AG20443 (cell line): ENCODE measurements around the gene APEX2.
"Not testable (repeated sequence)": the region's sequence is repeated elsewhere in the genome, so short reads cannot be mapped to it uniquely, and the experiment has no call there.

Experiments used
- DNase-seq: peaks from one replicate; pipeline ENCODE4 v3.0.0; 2012; ENCODE audit warnings: low spot score, mixed read lengths

APEX2 gene

DNA sequence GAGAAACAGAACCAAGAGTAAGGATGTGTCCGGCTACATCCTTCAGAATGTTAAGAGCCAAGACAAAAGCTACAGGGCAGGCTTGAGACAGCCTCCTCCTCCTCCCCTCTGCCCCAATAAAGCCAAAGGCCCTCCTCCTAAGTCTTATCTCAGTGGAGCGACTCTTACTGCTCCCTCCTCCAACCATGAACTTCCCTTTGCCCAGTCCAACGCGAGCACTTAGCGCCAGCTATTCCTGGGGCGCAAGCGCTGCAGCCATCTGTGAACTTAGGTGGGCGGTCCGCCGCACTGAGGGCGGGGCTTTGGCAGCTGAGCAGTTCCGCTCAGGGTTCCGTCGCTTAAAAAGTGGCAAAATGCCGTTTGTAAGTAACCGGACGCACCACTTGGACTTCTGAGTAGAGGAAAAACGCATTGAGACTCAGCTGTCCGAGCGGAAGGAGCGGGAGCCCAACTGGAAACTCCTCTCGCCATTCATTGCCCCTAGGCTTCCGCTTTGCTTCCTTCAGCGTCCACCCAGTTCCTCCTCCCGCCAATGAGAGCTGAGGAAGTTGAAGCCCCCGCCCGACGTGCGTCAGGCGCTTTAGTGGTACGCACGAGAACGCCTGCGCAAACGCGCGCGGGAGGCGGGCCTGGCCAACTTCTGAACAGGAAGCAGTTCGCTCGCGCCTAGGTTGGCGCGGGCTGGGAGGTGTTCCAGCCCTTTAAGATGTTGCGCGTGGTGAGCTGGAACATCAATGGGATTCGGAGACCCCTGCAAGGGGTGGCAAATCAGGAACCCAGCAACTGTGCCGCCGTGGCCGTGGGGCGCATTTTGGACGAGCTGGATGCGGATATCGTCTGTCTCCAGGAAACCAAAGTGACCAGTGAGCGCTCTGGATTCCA, at the start of gene APEX2:
TSS of gene APEX2 (plus strand) at position 647 of the 882 bp plus-strand sequence. CDS start at position 707, 60 bp downstream.
- peak; percentile 90 for DNase-seq

DNA sequence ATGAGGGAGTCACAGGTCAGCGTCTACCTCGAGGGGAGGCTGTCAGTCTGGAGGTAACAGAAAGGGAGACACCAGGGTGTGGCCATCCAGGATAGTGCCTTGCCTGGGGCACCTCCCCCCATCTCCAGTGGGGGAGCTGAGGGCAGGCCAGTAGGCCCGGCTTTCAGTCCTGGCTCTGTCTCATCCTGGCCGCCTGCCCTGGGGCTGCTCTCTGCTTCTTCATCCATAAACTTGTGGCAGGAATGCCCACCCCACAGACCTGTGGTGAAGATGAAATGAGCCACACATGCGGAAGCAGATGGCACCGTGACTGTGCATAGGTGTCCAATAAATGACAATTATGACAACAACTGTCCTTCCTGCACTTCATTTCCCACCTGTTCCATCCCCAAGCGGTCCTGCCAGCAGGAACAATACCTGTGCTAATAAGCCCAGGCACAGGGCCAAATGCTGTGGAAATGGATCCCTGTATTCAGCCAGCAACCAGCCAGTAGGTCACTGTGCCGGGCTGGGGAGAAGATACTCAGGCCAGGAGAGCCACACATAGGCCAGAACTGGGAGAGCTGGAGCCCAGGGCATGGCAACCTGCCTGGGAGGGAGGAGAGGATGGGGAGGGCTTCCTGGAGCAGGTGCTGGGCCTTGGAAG, 49.3 kb upstream of the APEX2 start:
- DNase-seq, result no peak

DNA sequence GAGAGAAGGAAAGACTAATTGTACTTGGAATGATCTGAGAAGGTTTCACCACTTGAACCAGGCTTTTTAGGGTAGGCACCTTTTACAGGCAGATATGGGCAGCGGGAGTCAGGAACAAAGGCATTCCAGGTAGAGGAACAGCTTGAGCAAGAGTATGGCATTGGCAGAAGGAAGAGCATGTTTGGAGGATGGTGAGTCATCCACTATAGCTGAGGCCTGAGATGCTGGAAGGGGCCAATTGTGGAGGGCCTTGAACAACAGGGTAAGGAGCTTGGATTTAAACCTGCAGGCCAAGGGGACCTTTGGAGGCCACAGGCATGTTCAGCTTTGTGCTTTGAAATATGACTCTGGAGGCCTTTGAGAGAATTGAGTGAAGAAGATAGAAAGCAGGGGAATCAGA, 38.4 kb upstream of the APEX2 start:
- no peak for DNase-seq

GRCh38 chrX:54964766-54965497, 35.2 kb upstream of the APEX2 start:
- no peak for DNase-seq

DNA sequence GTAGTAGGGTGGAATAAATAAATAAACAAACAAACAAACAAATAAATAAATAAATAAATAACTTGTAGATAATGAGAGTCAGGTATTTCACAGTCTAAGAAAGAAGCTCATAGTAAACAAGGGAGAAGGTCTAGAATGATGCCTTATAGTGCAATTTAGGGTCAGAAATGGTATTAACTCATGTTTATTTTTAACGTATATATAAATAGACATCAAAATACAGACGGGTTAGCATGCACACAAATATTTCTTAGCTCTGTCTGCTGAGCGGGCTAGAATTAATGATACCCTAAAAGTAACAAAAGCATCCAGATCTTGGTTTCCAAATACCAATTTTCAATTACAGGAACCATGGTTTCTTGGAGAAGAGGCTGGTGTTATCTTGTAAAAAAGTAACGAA, 22.8 kb upstream of the APEX2 start:
- DNase-seq, result no peak

- no peak for DNase-seq
Observed at GRCh38 chrX:54978448-54978847, 21.7 kb upstream of the APEX2 start.

DNA sequence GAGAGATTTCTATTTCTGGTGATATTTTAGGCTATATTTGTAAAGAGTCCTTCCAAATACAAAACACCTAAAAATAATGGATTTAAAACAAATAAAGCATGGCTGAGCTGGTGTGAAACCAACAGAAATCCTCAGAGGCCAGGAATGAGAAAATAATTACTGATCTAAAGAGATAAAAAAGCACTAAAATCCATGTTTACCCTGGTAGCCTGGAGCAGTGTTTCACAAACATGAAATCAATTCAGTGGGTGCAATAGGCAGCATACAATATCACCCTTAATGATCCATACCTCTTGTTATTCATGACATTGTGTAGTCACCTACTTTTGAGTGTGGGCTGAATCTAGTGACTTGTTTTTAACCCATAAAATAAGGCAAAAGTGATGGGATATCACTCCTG, 20.7 kb upstream of the APEX2 start:
- DNase-seq, result no peak

GRCh38 chrX:54980334-54980733, 19.8 kb upstream of the APEX2 start:
- no peak for DNase-seq

- not testable (repeated sequence) for DNase-seq
Observed at GRCh38 chrX:54983306-54983705, 16.9 kb upstream of the APEX2 start.

DNA sequence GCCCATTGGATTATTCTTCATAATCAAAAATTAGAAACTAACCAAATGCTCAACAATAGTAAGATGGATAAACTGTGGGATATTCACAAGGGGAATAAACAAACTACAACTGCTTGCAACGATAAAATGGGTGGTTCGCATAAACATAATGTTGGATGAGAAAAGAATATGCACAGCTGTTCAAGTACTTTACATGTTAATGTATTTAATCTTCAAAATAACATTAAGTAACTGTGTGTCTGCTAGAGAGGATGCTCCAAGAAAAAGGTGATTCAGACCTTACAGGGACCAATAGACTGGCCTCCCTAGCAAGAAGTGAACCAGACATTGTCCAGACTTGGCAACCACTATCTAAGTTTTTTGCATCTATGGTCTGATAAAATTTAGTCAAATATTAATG, 8.5 kb upstream of the APEX2 start:
- DNase-seq, result no peak

- no peak for DNase-seq
Observed at GRCh38 chrX:54992911-54993622, 7.1 kb upstream of the APEX2 start.

DNA sequence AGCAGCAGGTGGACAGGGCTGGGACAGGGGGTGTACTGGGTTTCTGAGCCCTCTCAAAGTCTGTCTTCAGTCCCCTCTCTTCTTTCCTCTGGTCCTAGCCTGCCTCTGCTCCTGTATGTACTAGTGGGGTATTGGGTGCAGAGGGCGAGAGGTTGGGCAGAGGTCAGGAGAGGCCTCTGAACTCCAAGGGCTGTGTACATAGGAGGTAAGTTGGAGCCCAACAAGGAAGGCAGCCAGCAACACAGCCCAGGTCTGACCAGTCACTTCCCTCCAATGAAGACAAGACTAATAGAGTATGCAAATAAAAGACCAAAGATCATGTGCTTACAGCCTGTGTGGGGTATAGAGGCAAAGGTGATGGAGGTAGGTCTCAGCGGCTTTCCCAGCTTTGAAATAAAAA, 6.1 kb upstream of the APEX2 start, which contains the start of gene PFKFB1:
TSS of gene PFKFB1 (minus strand) at position 90 of the 400 bp plus-strand sequence. CDS start 181 bp downstream, outside the sequence.
- no peak for DNase-seq

DNA sequence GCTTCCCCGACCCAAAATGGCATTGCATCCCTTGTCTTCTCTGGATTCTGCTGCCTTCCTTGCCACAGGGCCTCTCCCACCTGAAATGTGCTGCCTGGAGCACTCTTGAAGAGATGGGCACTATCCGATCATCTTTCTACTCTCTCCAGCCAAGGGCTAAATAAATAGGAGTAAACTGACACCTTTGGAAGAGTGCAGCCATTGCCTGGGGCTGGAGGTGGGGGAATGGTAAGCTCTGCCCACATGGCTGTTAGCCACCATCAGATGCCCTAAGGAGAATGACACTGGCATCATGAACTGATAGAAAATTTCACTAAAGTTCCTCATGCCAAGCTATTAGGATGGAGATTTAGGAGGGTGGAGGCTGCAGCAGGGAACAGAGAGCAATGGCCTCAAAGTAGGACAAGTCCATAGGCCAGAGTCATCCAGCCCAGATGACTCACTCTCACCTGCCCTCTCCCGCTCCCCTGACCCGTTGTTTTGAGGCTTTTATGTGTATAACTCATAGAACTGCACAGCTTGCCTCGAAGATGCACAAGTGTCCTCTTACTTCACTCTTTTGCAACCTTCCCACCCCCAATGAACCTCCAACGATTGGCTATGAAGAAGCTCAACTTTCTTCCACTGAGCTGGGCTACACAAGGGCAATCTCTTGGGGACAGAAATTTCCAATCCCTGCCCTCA, 5.4 kb upstream of the APEX2 start:
- no peak for DNase-seq

DNA sequence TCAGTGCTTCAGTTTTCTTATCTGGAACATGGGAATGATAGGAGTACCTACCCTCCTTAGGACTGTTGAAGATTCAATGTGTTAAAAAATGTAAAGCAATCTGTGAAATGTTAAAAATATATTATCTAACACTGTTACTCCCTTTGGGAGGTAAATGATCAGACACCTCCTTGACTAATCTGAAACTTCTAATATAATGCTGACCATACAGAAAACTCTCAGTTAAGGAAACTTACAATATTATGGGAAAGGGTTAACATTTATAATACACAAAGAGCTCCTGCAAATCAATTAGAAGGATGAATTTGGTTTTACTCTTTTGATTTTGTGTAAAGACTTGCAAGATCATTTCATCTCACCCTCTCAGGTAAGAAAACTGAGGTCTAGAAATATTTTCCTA, 4.5 kb upstream of the APEX2 start:
- DNase-seq, result no peak

DNA sequence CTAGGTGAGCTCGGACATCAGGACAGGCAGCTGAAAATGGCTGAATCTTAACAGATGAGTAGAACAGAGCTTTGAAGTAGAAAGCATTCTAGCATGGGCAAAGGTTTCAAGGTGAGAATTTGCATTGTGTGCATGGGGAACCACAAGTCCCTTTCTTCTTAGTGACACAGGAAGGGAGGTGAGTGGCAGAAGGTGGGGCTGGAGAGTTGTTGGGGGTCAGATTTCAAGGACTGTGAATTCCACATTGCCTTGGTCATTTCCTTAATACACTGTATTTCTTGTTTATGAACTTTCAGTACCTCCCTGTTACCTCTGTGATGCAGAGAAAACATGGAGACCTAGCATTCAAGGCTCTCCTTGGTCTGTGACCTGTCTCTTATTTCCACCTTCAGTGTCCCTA, 4.1 kb downstream of the APEX2 start:
- DNase-seq, result no peak

- no peak for DNase-seq
Observed at GRCh38 chrX:55005256-55005655, 5.1 kb downstream of the APEX2 start.

DNA sequence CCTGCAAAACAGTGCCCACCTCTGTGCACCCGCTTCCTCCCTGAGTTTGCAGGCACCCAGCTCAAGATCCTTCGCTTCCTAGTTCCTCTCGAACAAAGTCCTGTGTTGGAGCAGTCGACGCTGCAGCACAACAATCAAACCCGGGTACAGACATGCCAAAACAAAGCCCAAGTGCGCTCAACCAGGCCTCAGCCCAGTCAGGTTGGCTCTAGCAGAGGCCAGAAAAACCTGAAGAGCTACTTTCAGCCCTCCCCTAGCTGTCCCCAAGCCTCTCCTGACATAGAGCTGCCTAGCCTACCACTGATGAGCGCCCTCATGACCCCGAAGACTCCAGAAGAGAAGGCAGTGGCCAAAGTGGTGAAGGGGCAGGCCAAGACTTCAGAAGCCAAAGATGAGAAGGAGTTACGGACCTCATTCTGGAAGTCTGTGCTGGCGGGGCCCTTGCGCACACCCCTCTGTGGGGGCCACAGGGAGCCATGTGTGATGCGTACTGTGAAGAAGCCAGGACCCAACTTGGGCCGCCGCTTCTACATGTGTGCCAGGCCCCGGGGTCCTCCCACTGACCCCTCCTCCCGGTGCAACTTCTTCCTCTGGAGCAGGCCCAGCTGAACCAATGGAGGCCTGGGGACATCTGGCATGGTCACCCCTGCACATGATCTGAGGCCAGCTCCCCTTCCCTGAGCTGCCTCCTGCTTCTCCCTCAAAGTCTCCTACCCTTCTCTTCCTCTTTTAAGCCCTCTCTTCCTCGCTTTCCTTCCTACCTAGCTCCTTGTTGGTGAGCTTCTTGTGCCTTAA, 6.9 kb downstream of the APEX2 start:
- DNase-seq, result no peak

DNA sequence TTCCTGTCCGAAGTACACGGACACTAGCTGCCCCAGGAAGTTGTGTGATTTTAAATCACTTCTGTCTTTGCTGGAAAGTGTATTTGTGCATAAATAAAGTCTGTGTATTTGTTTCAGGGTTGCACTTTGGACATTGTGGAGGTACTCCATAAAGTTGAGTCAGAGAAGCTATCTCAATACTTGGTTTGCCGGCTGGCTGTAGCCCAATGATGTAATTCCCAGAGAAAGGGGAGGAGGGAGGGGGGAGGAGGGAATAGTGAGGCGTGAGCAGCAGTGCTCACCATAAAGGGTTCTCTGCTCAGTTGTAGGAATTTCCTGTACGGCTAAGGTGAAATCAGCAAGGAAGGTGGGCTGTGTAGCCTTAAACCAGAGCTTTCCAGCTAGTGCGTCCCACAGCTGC, 7.5 kb downstream of the APEX2 start:
- DNase-seq, result peak; percentile 63

DNA sequence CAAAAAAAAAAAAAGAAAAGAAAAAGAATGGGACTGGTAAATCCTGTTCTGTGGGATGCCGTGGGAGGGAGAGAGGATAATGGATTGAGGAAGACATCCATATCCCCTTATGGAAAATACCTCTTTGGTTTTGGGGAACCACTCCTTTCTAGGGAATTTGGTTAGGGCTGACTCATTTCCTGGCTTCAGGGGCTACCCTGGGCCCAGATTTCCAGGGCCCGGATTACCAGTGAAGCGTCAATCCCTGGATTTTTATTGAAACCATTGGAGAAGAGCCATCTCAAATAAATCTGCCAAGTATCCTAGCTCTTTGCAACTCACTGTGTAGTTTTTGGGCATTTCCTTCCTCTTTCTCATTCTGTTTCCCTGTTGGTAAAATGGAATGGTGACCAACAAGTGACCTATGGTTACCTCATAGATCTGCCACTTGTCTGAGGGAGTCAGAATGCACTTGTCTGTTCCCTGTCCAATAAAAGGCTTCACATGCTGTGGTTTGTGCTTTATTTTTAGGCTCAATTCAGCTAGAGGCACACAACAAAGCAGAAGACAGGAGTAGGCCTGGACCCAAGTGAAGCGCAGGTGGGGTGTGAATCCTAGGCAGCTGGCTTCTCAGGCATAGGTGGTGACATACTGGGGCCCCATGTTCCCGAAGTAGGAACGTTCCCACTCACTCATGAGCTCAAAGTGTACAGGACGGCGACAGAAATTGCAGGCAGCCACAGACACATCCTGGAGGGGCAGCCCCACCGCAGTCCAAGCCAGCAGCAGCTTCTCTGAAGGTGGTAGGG, 8.6 kb downstream of the APEX2 start:
- peak; percentile 23 for DNase-seq

- DNase-seq, result no peak
Observed at GRCh38 chrX:55011294-55011693, 11.1 kb downstream of the APEX2 start.
